IPS-NIHi7 (cell line): ENCODE measurements around the gene PRDM15.
A peak's percentile ranks its signal among the peaks of the same experiment; 100 is the strongest.

Experiments
- DNase-seq: peaks from one replicate; pipeline ENCODE4 v3.0.0; 2012; ENCODE audit warnings: mixed read lengths; ENCODE audit errors: extremely low spot score

Gene PRDM15, protein sequence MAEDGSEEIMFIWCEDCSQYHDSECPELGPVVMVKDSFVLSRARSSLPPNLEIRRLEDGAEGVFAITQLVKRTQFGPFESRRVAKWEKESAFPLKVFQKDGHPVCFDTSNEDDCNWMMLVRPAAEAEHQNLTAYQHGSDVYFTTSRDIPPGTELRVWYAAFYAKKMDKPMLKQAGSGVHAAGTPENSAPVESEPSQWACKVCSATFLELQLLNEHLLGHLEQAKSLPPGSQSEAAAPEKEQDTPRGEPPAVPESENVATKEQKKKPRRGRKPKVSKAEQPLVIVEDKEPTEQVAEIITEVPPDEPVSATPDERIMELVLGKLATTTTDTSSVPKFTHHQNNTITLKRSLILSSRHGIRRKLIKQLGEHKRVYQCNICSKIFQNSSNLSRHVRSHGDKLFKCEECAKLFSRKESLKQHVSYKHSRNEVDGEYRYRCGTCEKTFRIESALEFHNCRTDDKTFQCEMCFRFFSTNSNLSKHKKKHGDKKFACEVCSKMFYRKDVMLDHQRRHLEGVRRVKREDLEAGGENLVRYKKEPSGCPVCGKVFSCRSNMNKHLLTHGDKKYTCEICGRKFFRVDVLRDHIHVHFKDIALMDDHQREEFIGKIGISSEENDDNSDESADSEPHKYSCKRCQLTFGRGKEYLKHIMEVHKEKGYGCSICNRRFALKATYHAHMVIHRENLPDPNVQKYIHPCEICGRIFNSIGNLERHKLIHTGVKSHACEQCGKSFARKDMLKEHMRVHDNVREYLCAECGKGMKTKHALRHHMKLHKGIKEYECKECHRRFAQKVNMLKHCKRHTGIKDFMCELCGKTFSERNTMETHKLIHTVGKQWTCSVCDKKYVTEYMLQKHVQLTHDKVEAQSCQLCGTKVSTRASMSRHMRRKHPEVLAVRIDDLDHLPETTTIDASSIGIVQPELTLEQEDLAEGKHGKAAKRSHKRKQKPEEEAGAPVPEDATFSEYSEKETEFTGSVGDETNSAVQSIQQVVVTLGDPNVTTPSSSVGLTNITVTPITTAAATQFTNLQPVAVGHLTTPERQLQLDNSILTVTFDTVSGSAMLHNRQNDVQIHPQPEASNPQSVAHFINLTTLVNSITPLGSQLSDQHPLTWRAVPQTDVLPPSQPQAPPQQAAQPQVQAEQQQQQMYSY

DNA sequence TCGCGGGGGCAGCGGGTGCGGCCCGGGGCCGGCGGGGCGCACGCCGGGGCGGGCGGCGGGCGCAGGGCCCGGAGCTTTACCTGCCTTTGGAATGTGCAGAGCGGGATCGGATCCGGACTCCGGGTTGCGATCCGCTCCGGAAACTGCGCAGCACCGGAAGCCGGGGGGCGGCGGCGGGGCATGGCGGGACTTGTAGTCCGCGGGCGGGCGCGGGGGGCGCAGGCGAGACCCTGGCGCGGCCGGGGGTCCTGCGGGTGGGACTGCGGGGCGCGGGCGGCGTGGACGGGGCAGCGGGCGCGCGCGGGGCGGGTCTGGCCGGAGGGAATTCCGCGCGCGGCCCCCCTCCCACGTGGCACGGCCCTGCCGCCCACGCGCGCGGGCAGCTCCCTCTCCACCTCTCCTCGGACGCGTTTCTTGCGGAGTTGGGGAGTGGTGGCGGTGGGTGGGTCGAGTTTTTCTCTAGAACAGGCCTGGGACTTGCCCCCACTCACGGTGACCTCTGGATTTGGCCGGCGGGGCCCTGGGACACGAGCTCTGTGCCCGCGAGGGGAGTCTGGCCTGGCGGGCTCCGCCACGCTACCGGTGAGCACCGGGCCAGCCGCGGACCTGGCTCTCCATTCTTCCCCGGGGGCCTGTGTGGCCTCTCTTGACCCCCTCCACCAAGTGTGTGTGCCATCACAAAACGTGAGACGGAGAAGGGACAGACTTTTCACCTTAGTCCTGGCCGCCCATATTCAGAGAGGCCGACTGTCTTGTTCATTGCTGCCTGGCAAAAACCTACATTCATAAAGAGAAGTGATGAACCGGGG lies at the start of gene PRDM15:
Gene PRDM15 (minus strand): TSS at position 155 of the 809 bp plus-strand sequence. CDS start 18,981 bp downstream, outside the sequence.
- DNase-seq, result peak; percentile 86

DNA sequence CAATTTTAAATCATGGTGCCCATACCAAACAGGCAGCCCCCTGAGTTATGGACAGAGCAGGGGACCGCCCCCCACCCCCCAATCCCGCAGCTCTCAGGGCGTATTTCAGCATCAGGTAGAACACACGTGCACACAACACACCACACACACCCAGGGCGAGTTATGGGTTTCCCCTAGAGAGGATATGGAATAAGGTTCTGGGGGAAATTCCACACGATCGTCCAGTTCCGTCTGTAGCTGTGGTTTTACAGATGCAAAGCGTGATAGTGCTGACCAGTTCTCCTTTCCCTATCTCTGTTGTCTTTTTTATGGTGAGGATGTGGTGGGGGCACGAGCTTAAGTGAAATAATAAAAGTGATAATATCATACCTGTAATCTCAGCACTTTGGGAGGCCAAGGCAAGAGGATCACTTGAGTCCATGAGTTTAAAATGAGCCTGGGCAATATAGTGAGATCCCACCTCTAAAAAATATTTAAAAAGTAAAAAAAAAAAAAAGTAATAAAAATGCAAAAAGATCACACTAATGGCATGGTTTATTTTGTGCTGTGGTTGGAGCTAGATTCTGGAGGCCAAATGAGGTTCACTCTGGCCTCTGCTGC lies 49.6 kb upstream of the PRDM15 start:
- no peak for DNase-seq

DNA sequence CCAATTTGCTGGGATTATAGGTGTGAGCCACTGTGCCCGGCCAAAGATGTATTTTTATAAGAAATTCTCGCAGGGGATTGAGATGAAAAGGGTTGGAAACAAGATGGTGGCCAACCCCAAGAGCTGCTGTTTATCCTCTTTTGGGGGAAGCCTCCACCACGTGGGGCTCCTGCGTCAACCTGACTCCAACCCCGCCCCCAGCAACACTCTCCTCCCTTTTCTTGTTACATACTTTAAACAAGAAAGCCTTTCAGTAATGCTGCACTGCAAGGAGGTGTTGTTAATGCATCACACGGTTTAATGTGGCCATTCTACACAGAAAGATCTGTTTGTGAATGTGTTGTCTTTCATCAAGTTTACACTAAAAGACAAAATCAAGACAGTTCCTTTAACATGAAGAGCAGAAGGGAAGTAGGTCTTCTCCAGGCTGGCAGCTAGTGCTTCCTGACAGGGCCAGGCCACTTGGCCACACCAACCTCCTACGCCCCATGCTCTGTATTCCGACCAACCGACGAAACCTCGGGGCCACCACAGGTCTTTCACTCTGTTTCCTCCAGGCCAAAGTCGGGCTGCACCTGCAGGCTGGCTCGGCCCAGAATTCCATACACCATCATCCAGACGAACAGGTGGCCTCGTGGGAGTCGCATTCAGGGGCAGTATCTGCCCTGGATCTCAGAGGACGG lies 48.7 kb upstream of the PRDM15 start:
- DNase-seq, result no peak

DNA sequence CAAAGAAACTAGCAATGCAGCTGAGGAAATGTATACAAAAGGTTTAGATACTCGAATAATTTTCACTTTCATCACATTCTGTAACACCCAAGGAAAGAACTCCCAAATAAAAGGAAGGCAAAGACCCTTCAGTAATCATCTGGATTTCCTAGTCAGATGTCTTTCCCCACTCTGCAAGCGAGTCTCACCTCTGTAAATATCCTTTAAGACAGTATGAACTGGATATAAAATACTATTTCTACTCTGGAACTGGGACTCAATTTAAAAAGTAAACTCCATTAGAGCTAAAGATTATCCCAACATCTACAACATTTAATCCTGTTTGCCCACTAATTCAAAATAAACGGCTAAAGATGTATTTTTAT lies 47.6 kb upstream of the PRDM15 start:
- no peak for DNase-seq

DNA sequence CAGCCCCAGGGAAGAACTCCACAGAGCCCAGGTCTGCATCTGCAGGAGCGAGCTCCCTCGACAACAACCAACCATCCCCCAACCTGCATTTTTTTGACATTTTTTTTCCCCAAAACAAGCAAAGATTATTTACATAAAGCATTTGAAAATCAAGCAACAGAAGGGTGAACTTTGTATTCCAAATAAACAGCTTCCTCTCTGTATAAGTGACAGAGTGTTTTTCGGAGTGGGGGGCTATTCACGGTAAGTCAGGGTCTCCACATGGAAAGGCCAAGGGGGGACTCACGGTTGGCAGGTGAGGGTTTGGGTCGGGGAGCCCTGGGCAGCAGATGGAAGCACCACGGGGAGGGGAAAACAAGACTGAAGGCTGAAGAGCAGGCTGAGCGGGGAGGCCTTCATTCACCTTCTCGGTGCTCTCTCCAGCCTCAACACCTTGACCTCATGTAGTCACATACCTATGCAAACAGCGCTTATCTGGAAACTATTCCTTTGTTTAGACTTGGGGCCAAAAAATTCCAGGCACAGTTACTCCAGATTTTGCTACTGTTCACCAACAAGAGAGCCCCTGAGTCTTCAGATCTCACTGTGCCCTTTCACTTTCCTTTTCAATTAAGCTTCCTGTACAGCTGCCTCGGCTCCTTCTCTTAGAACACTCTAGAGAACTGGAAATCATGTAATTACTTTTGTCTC lies 47.1 kb upstream of the PRDM15 start:
- DNase-seq, result peak; percentile 67

DNA sequence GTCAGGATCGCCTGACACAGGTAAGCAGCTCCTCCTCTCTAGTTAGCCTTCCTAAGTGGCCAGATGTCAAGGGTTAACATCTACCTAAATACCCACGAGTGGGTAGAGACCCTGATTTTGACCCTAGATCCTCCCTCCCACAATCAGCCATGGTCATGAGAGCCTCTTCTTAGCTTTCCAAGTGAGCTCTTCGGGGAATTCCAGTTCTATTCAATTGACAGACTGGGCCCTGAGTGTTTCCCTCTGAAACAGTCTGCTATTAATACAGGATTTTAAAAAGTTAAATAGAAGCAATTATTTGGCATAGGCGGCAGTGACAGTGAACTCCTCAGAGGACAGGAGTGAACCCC lies 46.6 kb upstream of the PRDM15 start:
- DNase-seq, result no peak

DNA sequence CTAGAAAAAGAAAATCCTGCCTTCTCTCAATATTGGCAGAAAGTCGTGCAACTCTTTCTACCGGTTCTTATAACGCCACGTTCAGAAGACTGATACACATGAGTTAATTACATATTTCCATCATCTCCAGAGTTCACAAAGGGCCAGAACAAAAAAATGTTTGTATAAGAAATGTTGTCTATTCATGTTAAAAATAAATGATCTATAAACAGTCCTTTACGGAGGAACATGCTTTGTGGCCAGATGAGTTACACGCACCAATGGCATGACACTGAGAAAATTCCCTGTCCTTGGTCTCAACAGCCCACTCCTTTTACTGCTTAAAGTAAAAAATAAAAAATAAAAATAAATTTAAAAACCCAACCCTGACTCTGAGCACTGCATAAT lies 45.2 kb upstream of the PRDM15 start:
- no peak for DNase-seq

DNA sequence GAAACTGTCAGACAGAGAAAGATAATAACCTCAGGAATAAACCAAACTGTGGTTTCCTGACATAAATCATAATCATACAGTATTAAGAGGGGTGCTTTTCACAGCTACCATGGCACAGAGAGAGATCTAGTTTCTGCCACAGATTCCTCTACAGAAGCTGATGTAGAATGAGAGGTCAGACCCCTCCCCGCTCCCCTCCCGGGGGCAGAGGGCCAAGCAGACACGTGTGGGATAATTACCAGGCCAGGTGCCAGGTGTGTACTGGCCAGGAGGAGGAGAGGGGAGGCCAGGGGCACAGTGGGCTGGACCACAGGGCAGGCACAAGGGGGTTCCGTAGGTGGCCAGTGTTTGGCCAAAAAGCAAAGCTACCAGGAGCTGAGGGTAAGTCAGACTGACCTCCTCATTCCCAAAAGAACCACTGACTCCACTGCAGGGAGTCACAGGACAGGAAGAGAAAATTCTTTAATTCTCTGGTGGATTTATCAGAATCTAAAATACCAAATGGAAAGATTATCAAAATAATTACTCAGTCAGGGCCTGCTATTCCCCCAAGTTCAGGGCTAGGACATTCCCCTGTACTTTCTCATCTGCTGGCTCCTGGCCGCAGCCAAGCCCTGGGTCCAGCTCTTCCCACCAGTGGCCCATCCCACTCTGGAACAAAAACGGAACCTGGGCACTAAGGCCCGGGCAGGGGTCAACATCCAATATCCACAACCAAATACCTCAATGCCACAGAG lies 44.7 kb upstream of the PRDM15 start:
- no peak for DNase-seq

DNA sequence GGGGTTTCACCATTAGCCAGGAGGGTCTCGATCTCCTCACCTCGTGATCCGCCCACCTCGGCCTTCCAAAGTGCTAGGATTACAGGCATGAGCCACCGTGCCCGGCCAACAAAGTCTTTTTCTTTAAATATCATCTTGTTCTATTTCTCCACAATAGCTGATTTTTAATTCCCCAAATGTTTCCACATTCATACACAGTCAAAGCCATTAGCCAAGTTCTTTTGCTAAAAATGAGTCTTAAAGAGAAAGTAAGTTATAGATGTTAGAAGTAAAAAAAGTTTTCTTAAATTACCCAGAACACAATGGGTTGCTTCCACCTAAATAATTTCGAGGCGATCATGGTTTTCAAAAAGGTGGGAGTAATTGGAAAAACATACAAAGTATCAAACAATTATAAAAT lies 44.0 kb upstream of the PRDM15 start:
- no peak for DNase-seq

DNA sequence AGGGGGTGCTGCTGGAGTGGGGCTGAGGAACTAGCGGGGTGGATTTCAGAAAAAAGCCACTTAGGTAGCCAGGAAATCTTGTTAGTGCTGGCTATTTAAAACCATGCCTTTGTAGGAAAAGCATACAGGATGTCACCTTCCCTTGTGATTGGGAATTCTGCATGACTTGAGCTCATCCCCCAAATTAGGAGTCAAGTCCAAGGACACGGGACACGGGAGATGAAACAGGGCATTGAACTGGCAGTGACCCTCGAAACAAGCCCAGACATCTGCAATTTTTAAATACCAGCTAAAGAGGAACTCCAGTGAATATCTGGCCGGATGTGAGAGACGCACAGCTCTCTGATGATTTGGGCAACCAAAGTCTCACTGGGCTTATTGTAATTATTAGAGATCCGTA lies 41.9 kb upstream of the PRDM15 start:
- no peak for DNase-seq

DNA sequence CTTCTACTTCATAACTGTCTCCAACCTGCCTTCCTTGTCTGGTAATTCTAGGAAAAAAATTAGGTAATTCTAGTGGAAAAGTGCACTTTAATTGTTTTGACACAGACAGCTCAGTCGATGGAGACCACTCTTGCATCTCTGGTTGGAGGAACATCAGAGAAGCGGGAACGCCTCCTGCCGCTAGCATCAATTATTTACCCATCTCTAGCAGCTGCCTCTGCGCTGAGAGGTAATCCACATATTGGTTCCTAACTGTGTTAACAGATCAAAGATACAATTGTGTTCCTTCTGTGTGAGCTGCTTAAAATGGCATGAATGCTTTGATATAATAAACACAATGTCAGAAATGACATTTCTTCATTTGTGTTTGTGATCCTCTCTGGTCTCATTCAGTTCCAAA lies 41.3 kb upstream of the PRDM15 start:
- DNase-seq, result peak; percentile 8

DNA sequence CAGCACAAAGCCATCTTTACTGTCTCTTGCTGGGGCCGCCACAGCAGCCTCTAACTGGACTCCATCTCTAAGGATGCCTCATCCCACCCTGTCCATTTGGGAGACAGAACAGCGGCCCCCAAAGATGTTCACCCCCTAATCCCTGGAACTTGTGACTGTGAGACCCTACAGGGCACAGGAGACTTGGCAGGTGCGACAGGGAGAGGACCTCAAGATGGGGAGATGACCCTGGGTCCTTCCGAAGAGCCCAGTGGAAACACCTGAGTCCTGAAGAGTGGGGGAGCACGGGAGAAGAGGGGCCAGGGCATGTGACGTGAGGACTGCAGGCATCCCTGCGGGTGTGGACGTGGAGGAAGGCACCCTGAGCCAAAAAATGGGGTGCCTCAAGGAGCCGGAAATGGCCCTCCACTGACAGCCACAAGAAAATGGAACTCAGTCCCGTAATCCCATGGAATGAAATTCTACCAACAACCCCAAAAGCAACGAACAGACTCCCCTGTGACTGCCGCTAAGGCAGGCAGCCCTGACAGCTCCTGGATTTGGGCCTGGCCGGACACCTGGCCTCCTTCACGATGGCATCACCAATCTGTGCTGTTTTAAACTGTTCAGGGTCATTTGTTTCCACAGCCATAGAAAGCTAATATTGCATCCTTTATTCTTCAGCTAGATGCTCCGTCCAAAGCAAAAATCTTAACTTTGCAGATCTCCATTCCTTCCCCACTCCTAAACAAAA lies 40.7 kb upstream of the PRDM15 start:
- no peak for DNase-seq

DNA sequence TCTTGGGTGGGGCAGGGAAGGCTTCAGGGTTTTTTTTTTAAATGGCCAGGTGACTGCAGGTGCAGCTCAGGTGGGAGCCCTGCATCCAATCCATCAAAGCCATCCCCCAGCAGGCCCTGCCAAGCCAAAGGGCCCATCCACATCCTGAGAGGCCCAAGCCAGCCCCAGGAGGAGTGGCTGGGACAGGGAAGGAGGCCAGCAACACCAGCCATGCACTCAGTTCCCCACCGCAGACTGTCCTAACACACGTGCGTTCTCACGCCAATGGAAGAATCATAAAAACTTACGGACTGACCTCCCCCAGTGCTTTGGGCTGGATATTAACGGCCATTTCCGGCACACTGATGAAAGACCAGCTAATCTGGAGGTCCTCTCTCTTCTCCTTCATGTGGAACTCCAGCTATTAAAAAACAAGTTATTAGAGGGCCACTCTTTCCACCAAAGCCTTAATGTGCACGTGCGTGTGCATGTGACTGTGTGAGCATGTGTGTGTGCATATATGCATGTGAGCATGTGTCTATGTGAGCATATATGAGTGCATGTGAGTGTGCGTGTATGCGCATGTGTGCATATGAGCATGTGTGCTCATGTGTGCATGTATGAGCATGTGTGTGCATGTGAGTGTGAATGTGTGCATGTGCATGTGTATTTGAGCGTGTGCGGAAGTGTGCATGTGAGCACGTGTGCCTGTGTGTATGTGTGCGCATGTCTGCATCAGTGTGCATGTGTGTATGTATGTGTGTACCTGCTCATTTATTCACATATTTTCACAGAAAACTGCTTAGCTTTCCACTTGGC lies 39.6 kb upstream of the PRDM15 start:
- no peak for DNase-seq

DNA sequence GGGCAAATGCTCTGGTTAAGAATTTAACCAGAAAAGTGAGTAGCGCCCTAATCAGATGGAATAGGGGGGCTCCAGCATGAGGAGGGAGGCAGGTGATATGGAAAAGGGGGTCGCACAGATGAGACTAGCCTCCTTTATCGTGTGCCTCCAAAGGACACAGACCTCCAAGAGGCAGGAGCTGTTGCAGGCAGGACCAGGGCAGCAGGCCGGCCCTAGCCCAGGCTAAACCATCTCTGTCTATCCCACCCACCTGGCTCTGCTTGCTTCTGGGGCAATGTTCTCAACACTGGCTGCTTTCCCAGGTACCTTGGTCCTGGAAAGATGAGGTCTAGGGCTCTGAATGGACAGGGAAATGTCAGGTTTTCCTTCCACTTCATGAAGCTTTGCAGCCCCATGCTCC lies 38.4 kb upstream of the PRDM15 start:
- no peak for DNase-seq

DNA sequence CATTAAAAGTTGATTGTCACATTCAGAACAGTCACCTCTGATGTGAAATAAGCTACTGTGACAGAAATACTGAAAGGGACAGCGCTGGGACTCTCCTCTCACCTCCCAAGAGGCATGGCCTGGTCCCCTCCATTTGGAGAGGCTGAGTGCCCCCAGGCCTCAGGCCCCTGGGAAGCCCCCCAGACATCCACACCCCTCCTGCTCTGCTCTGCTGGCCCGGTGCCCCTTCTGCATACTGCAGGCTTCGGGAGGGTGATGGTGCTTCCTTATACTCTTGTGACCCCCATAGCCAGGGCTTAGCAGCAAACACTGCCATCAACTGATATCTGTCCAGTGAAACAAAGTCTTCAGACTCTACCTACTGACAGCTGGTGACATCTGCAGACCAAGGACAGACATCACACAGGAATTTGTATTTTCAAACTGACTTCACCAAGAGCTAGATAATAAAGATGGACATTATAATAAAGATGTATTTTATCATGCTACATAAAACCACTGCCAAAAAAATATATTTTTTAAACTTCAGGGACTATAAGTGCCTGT lies 37.8 kb upstream of the PRDM15 start:
- no peak for DNase-seq

DNA sequence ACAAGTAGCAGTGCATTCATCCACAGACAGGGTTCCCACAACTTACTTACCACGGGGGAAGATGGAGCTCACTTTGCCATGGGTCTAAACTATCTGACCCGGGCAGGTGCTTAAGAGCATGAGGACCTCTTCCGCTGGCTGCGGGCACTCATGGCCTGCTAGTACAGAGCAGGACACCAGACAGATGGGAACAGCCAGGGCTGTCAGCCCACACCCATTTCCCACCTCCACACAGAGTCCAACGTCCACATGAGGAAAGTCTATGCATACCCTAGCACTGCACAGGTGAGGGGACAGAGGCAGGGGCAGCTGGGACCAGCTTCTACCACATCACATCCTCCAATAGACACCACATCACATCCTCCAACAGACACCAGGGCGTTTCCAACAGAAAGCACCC lies 35.8 kb upstream of the PRDM15 start:
- no peak for DNase-seq

DNA sequence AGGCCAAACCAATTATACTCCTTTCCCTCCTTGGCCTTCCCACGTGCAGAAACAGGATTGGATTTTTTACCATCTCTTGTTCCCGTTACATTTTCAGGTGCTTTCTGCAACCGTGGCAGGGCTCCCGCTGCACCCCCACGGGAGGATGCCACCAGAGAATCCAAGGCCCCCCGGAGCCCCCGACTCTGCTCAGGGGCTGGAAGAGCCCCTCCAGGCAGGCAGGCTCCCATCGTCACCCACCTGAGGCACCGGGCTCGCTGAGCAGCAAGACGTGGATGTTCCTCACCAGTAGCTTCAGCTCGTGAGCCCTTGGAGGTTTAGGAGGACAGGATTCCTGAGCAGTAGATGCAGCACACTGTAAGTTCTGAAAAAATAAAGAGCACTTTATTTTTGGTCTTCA lies 35.2 kb upstream of the PRDM15 start:
- DNase-seq, result no peak

DNA sequence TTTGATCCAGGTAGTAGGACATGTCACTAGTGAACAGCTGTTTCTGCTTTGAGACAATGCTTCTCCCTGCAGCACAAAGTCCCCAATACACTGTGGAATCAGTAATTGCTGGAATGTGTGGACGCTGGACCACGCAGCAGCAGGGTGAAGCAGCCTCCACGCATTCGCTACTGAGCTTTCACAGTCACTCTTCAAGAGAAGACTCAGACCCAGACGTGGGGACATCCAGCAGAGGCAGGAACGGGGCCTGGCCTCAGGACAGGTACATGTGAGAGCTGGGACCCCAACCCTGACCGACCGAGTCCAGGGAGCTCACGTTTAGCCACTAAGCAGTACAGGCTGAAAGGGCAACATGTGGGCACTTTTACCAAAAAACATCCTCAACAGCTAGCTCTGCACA lies 34.1 kb upstream of the PRDM15 start:
- DNase-seq, result no peak
